ENCODE results near the gene KCNJ12. TPM values are rescaled to one million over a fixed set of nuclear protein-coding genes. Genes with fewer than 3 reads are reported as not detected.
A peak's percentile ranks its signal among the peaks of the same experiment; 100 is the strongest.

Gene KCNJ12
- total RNA-seq, 2 donors from 2014 or later, result 12.0 to 17.3 TPM

DNA sequence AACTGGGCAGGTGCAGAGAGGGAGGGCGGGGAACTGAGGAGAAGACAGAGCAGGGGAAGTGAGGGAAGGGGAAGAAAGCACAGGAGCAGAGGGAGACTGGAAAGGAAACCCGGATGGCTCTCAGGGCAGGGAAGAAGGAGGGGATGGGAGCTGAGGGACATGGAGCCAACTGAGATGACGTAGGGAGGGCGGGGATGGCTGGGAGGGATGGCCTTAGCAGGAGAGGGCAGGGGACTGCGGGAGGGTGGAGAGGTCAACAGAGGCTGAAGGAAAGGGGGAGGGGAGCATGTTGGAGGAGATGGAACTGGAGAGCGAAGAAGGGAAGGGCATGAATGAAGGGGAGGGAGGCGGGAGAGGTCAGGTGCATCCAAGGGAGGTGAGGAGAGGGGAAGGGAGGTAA, 81.9 kb downstream of the KCNJ12 start:
- DNase-seq (ENCODE audit: low spot score), result peak; percentile 56
- Histone ChIP-seq H3K4me3 (no peak overlapping the region), H3K36me3 (no peaks in the 10 kb centered on the region), H3K27me3 (no peaks in the 10 kb centered on the region), H3K27ac (no peak overlapping the region), H3K4me1 (peaks cover 0 to 6% of the 10 kb centered on the region in 2 donors), H3K9me3 (no peaks in the 10 kb centered on the region)
- TF ChIP-seq, protein P1, sequence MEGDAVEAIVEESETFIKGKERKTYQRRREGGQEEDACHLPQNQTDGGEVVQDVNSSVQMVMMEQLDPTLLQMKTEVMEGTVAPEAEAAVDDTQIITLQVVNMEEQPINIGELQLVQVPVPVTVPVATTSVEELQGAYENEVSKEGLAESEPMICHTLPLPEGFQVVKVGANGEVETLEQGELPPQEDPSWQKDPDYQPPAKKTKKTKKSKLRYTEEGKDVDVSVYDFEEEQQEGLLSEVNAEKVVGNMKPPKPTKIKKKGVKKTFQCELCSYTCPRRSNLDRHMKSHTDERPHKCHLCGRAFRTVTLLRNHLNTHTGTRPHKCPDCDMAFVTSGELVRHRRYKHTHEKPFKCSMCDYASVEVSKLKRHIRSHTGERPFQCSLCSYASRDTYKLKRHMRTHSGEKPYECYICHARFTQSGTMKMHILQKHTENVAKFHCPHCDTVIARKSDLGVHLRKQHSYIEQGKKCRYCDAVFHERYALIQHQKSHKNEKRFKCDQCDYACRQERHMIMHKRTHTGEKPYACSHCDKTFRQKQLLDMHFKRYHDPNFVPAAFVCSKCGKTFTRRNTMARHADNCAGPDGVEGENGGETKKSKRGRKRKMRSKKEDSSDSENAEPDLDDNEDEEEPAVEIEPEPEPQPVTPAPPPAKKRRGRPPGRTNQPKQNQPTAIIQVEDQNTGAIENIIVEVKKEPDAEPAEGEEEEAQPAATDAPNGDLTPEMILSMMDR (IDR thresholded peaks at IDR 0.05), result no peak

DNA sequence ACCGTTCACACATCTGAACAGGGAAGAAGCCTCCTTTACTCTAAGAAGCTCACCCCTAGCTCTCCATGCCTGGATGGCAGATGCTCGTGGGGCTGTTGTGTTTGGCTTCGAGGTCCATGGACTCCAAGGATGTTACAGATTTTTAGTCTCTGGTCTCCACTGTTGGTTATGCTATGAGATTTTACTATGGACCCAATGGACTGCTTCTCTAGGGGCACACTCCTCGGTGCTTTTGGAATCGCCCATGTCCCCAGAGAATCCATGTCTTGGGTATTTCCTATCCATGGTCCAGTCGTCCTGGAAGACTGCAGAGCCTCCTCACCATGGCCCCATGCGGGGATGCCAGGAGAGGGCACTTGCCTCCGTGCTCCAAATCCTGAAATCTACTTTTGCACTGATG, 83.4 kb downstream of the KCNJ12 start:
- TF ChIP-seq, protein P1 (IDR thresholded peaks at IDR 0.05), result no peak
- H3K4me1 ChIP-seq, result peaks cover 0 to 17% of the 10 kb centered on the region in 2 donors
- H3K27ac ChIP-seq, result no peak overlapping the region
- no peak overlapping the region for H3K4me3 ChIP-seq
- peak; percentile 18 for DNase-seq (ENCODE audit: low spot score)
- H3K27me3 ChIP-seq, result no peaks in the 10 kb centered on the region
- H3K36me3 ChIP-seq, result no peaks in the 10 kb centered on the region
- no peaks in the 10 kb centered on the region for H3K9me3 ChIP-seq

DNA sequence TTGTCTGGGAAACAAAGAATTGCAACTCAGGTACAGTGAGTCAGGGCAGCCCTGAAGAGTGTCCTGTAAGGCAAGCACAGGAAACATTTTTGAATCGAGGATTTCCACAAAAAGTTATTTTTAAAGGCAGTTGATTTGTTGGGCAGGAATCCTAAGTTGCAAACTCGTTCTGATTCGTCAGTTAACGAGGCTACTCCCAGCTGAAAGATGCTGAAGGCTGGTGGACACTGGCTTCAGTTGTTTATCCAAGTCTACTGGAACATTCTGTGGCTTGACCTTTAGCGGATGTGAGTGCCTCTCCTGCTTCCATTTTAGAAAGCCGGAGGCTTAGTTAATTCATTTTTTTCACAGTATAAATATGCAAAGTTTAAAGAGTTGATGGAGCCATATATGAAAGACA, 84.2 kb downstream of the KCNJ12 start:
- Histone ChIP-seq H3K36me3 (no peaks in the 10 kb centered on the region), H3K4me3 (no peak overlapping the region), H3K27me3 (no peaks in the 10 kb centered on the region), H3K9me3 (no peaks in the 10 kb centered on the region), H3K4me1 (peaks cover 0 to 17% of the 10 kb centered on the region in 2 donors), H3K27ac (no peak overlapping the region)
- TF ChIP-seq, protein P1 (IDR thresholded peaks at IDR 0.05), result no peak
- DNase-seq (ENCODE audit: low spot score), result peak; percentile 57

DNA sequence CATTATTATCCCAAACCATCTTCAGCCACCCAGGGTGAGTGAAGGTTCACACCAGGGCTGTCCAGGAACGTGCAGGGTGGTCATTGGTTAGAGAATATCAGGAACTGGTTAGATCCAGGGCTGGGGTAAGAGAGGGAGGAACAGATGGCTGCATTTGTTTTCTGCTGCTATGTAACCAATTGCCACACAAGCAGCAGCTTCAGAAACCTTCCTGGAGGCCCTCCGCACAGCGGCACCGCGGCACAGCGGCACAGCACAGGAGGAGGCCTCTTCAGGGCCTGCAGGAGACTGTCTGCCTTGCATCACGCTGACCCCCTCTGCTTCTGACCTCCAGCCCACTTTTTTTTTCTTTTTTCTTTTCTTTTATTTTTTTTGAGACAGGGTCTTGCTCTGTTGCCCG, 86.1 kb downstream of the KCNJ12 start:
- DNase-seq (ENCODE audit: low spot score), result peak; percentile 47

DNA sequence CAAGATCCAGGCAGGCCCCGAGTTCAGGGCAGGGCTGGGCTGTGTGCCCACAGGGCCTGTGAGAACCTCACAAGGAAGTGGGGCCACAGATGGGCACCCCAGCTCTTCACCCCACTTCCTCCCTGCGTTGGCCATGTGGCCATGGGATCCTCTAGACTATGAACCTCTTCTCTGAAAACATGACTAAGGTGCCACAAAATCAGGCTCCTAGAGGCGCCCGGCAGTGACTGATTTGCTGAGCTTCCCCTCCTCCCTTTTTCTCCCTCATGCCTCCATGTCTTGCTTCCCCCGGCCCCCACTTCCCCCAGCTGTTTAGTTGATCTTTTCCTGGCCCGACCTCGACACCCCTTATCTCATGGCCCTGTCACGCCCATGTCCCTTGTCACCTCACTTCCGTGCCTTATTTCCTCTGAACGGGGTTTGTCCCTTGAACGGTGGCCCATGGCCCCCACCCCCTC, 87.1 kb downstream of the KCNJ12 start:
- TF ChIP-seq, protein P1 (IDR thresholded peaks at IDR 0.05), result no peak
- Histone ChIP-seq H3K27ac (no peak overlapping the region), H3K36me3 (no peaks in the 10 kb centered on the region), H3K4me1 (peaks cover 0 to 14% of the 10 kb centered on the region in 2 donors), H3K4me3 (no peak overlapping the region), H3K27me3 (no peaks in the 10 kb centered on the region), H3K9me3 (no peaks in the 10 kb centered on the region)
- DNase-seq (ENCODE audit: low spot score), result peak; percentile 50

More for the DNA sequence above, 86.1 kb downstream of the KCNJ12 start:
- no peak overlapping the region for H3K4me3 ChIP-seq
- TF ChIP-seq, protein P1 (IDR thresholded peaks at IDR 0.05), result no peak
- no peak overlapping the region for H3K27ac ChIP-seq
- H3K9me3 ChIP-seq, result no peaks in the 10 kb centered on the region
- H3K27me3 ChIP-seq, result no peaks in the 10 kb centered on the region
- H3K36me3 ChIP-seq, result no peaks in the 10 kb centered on the region
- H3K4me1 ChIP-seq, result peaks cover 0 to 14% of the 10 kb centered on the region in 2 donors

DNA sequence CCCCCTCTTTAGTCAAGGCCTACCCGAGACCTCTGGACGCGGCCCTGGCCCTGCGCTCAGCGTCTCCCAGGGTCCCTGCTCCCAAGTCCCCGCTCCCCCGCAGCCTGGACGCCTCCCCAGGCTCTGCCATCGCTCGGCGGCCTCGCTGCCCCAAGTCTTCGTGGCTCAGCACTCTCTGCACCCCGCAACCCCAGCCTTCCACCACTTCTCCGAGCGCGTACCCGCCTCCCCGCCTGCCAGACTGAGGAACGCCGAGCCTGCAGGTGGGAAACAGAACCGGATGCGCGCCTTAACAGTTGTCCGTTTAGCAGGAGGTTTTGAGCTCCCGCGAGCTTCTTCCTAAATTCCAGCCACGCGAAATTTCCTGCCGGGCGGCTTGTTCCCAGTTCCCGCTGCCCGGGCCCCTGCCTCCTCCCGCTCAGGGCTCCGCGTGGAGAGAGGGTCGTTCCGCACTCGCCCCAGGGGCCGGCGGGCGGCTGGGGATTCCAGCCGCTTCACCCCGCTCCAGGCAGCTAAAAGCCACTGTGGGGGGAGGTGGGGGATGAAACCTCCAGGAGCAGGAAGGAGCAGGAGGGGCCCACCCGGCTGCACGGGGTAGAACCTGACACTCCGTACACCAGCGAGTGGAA, 87.7 kb downstream of the KCNJ12 start:
- H3K4me3 ChIP-seq, result peak overlapping the region in 1 of 2 donors; percentile 30
- no peaks in the 10 kb centered on the region for H3K9me3 ChIP-seq
- no peak overlapping the region for H3K27ac ChIP-seq
- H3K36me3 ChIP-seq, result no peaks in the 10 kb centered on the region
- peaks cover 0 to 14% of the 10 kb centered on the region in 2 donors for H3K4me1 ChIP-seq
- H3K27me3 ChIP-seq, result no peaks in the 10 kb centered on the region
- TF ChIP-seq, protein P1 (IDR thresholded peaks at IDR 0.05), result no peak
- DNase-seq (ENCODE audit: low spot score), result peak; percentile 58

All from right atrium auricular region (tissue), 2 donors.